Thyroid gland (tissue), 4 donors: ENCODE results near the gene FXYD3.

Experiments
- POLR2A ChIP-seq, 2 donors: fragments of 450-650 bp; IDR thresholded peaks; one replicate each; pipeline ENCODE4 v1.6.1; 2017; ENCODE audit warnings: antibody characterized with exemption in 2 of 2, mild to moderate bottlenecking in 2 of 2, moderate library complexity in 1 of 2
- TF ChIP-seq, protein P1 (sequence below), 6 experiments: fragments of 200-600 bp in 3 of 6; fragments of 450-650 bp in 3 of 6; sonication (generic) in 3 of 6; IDR thresholded peaks; one replicate each; pipeline ENCODE4 v1.5.1; 2016 to 2019; ENCODE audit warnings: antibody characterized with exemption in 6 of 6, mild to moderate bottlenecking in 2 of 6, inconsistent platforms in 1 of 6, moderate library complexity in 1 of 6

DNA sequence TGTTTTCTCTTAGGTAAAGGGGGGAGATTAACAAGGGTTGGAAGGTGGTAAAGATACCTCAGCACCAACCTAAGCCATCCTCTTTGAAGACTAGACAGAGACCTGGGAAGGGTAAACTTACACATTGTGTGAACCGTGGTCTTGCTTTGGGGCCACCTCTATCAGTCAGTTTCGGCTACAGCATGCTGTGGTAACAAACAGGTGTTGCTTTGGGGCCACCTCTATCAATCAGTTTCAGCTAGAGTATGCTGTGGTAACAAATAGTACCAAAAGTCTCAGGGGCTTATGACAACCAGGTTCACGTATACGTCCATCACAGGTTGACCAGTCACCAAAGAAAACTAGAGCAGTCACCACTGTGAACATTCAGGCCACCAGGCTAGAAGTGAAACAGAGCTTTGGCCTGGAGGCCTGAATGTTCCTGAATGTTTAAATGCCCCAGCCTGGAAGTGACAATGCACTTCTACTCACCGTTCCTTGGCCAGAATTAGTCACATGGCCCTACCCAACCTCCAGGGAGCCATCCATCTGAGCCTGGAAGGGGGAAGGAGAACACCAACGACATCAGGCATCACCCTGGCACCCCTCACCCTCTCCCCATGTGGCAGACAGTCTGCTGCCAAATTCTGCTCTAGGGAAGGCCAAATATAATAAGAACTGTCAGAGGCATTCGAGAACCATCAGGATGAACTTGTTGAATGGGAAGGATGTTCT is 31.3 kb downstream of the FXYD3 start:
- TF ChIP-seq, protein P1, sequence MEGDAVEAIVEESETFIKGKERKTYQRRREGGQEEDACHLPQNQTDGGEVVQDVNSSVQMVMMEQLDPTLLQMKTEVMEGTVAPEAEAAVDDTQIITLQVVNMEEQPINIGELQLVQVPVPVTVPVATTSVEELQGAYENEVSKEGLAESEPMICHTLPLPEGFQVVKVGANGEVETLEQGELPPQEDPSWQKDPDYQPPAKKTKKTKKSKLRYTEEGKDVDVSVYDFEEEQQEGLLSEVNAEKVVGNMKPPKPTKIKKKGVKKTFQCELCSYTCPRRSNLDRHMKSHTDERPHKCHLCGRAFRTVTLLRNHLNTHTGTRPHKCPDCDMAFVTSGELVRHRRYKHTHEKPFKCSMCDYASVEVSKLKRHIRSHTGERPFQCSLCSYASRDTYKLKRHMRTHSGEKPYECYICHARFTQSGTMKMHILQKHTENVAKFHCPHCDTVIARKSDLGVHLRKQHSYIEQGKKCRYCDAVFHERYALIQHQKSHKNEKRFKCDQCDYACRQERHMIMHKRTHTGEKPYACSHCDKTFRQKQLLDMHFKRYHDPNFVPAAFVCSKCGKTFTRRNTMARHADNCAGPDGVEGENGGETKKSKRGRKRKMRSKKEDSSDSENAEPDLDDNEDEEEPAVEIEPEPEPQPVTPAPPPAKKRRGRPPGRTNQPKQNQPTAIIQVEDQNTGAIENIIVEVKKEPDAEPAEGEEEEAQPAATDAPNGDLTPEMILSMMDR (IDR thresholded peaks at IDR 0.05) = no peak
- no peak for TF ChIP-seq POLR2A (IDR thresholded peaks at IDR 0.05)
